ENCODE results near the gene SPECC1.

DNA sequence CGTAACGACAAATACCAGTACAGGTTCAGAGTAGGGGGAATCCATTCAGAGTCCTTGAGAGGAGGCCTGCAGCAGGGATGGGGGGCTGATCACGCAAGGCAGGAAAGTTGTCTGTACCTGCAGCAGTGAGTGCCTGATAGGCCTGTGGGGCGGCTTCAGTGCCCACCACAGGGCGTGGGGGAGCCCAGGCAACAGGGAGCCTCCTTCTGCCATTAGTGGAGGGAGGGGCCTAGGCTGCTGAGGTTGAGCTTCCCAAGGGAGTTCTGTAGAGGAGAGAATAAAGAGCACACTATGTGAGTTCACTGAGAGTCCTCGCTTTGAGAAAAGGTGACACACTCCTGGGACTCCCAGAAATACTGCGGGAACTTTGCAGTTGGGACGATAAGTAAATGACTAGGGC, 134.6 kb downstream of the SPECC1 start:
- TF ChIP-seq CTCF (IDR thresholded peaks at IDR 0.05) (no peak), EP300 (IDR thresholded peaks at IDR 0.05) (no peak), POLR2A (IDR thresholded peaks at IDR 0.05) (no peak), POLR2AphosphoS5 (IDR thresholded peaks at IDR 0.05) (no peak)

Measured in sigmoid colon (tissue), 4 donors.